ENCODE data around the gene IKBKE. TPM values are rescaled to one million over a fixed set of nuclear protein-coding genes. Genes with fewer than 3 reads are reported as not detected.

The IKBKE gene
- total and polyA plus RNA-seq, 2 of the 8 experiments (the other 6 are each of a cell fraction or from before 2014, with no cell fraction given), result 8.6 to 12.0 TPM

DNA sequence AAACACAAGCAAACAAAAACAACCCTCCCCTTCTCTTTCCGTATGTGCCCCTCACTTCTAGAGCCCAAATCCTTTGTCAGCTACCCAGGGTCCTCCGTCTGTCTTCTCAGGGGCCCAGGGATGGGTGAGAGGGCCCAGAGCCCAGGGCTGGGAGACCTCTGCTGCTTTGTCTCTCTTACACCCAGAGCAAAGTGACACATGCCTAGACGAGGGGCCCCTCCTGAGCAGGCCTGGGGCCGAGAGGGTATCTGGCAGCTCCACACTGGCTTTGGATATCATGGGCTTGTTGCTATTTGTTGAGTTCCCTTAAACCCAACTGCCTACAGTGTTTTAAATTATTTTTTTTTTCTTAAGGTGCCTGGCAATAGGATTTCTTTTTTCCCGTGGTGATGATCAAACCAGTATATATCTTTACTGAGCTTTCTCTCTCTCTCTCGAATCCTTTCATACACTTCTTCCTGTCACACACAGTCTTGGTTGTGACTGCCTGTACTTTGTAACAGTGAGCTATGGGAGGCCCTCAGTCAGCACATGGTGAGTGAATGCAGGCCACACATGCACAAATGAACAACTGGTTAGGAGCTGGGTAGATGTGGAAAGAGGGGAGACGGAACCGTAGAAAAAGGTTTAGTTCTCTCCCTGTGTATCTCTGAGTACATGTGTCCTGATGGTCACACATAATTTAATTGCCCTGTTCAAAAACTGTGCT, 51.6 kb downstream of the IKBKE start:
- Histone ChIP-seq H3K27ac (ENCODE audit: low read depth, low read length) (no peak overlapping the region), H3K4me1 (replicated peaks in 1 of 4; ENCODE audit: control insufficient read depth in 3 of 4, insufficient read depth in 4 of 4, low read length in 3 of 4) (no peaks in the 10 kb centered on the region), H3K4ac (replicated peaks; ENCODE audit: insufficient read length, low read depth, low read length) (no peak overlapping the region), H3K23ac (ENCODE audit: insufficient read length) (no peak overlapping the region), H3K18ac (ENCODE audit: extremely low read depth, low read length) (no peak overlapping the region), H2BK120ac (replicated peaks; ENCODE audit: low read depth, low read length) (no peak overlapping the region), H2BK15ac (ENCODE audit: low read length) (no peak overlapping the region), H2BK5ac (ENCODE audit: low read depth, low read length) (no peak overlapping the region), H3K79me1 (ENCODE audit: low read depth, low read length) (no peaks in the 10 kb centered on the region), H2BK12ac (ENCODE audit: low read depth, low read length) (no peak overlapping the region), H4K8ac (ENCODE audit: extremely low read depth, insufficient read depth, low read length) (no peak overlapping the region), H4K91ac (replicated peaks; ENCODE audit: insufficient read length, low read length) (no peak overlapping the region), H3K4me3 (ENCODE audit: extremely low read depth in 1 of 4, insufficient read depth in 2 of 4, low read depth in 3 of 4, low read length in 4 of 4) (no peak overlapping the region), H3K9me3 (ENCODE audit: insufficient read depth in 2 of 2, low read depth in 1 of 2, low read length in 1 of 2) (no peaks in the 10 kb centered on the region), H3K14ac (ENCODE audit: insufficient read length) (no peak overlapping the region), H3K4me2 (ENCODE audit: insufficient read depth in 1 of 2, low read depth in 2 of 2, low read length in 2 of 2) (no peak overlapping the region), H3K36me3 (ENCODE audit: control insufficient read depth in 2 of 4, insufficient read depth in 4 of 4, low read length in 3 of 4) (no peaks in the 10 kb centered on the region), H3K27me3 (replicated peaks in 1 of 4; ENCODE audit: control insufficient read depth in 3 of 4, extremely low read depth in 1 of 4, insufficient read depth in 3 of 4, low read length in 3 of 4) (no peaks in the 10 kb centered on the region), H3K79me2 (ENCODE audit: control insufficient read depth in 1 of 2, insufficient read depth in 2 of 2, low read length in 2 of 2) (no peaks in the 10 kb centered on the region), H3K23me2 (ENCODE audit: low read depth, low read length) (peaks cover 3% of the 10 kb centered on the region; the same call in 1 of the 2 replicates), H2AFZ (ENCODE audit: low read length) (no peak overlapping the region), H3K56ac (replicated peaks; ENCODE audit: insufficient read length, low read depth, low read length) (no peak overlapping the region), H3K9ac (replicated peaks in 1 of 4; ENCODE audit: extremely low read depth in 1 of 4, low read depth in 3 of 4, low read length in 3 of 4) (no peak overlapping the region), H4K20me1 (replicated peaks in 1 of 2; ENCODE audit: control insufficient read depth in 1 of 2, insufficient read depth in 2 of 2, low read length in 2 of 2) (no peaks in the 10 kb centered on the region), H4K5ac (ENCODE audit: insufficient read length, low read depth, low read length) (no peak overlapping the region), H2BK20ac (ENCODE audit: low read length) (no peak overlapping the region), H2AK5ac (ENCODE audit: low read depth, low read length) (no peak overlapping the region)
- no peak for FAIRE-seq
- DNase-seq (ENCODE audit: low read depth in 1 of 2, low spot score in 2 of 2), result no peak
- CTCF ChIA-PET (ENCODE audit: partially characterized antibody), result interaction anchor here (0.6 to 2.7 kb wide), 12 partner anchors 10 to 413 kb away, joined by 3 to 11 read pairs (median 4); partner anchors contain the start of gene RASSF5
- POLR2A ChIA-PET (ENCODE audit: partially characterized antibody), result interaction anchor here (1.1 to 1.5 kb wide), 2 partner anchors 15 to 24 kb away, joined by 3 to 6 read pairs; partner anchors contain the start of gene RASSF5
- WGBS, 2 experiments (ENCODE audit: extremely low coverage in 1 of 2, insufficient coverage in 1 of 2, insufficient read length in 1 of 2, insufficient replicate concordance in 2 of 2, low coverage in 1 of 2, low lambda C conversion rate in 2 of 2, missing lambda C conversion rate in 1 of 2), result 82% methylated on average over 8 of the region's 8 CpGs; no CpG with 5 or more reads in 1 of the 2 experiments
- TF ChIP-seq YY1 (IDR thresholded peaks at IDR 0.05; ENCODE audit: low read depth, low read length) (no peak), SP4 (IDR thresholded peaks at IDR 0.05; ENCODE audit: low read length) (no peak), SRF (IDR thresholded peaks at IDR 0.05; ENCODE audit: low read depth, low read length) (no peak)
- TF ChIP-seq, protein P1, sequence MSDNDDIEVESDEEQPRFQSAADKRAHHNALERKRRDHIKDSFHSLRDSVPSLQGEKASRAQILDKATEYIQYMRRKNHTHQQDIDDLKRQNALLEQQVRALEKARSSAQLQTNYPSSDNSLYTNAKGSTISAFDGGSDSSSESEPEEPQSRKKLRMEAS (IDR thresholded peaks at IDR 0.05), result no peak
- TF ChIP-seq, protein P2, sequence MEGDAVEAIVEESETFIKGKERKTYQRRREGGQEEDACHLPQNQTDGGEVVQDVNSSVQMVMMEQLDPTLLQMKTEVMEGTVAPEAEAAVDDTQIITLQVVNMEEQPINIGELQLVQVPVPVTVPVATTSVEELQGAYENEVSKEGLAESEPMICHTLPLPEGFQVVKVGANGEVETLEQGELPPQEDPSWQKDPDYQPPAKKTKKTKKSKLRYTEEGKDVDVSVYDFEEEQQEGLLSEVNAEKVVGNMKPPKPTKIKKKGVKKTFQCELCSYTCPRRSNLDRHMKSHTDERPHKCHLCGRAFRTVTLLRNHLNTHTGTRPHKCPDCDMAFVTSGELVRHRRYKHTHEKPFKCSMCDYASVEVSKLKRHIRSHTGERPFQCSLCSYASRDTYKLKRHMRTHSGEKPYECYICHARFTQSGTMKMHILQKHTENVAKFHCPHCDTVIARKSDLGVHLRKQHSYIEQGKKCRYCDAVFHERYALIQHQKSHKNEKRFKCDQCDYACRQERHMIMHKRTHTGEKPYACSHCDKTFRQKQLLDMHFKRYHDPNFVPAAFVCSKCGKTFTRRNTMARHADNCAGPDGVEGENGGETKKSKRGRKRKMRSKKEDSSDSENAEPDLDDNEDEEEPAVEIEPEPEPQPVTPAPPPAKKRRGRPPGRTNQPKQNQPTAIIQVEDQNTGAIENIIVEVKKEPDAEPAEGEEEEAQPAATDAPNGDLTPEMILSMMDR (IDR thresholded peaks at IDR 0.05; ENCODE audit: control extremely low read depth in 1 of 3, insufficient read depth in 1 of 3, low read depth in 1 of 3, low read length in 3 of 3), result no peak
- TF ChIP-seq, protein P3, sequence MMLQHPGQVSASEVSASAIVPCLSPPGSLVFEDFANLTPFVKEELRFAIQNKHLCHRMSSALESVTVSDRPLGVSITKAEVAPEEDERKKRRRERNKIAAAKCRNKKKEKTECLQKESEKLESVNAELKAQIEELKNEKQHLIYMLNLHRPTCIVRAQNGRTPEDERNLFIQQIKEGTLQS (IDR thresholded peaks at IDR 0.05; ENCODE audit: insufficient read depth, low read depth, low read length), result no peak

All from H1 (cell line).